ENCODE results near the gene NEB. TPM values are rescaled to one million over a fixed set of nuclear protein-coding genes. Genes with fewer than 3 reads are reported as not detected.

The NEB gene
- total and polyA plus RNA-seq, 2 of the 13 experiments (the other 11 are each of a cell fraction or from before 2014, with no cell fraction given), result 0.21 to 0.24 TPM

GRCh38 chr2:151638191-151638933 lies 95.9 kb downstream of the NEB start (continued):
- TF ChIP-seq DMTF1 (CRISPR knock-in tag; IDR thresholded peaks at IDR 0.05), result no peak
- no peak for TF ChIP-seq ATF3 (CRISPR knock-in tag; IDR thresholded peaks at IDR 0.05)
- no peak for TF ChIP-seq SSRP1 (CRISPR knock-in tag; IDR thresholded peaks at IDR 0.05)
- no peak for TF ChIP-seq SIN3A (IDR thresholded peaks at IDR 0.05; ENCODE audit: borderline replicate concordance, low read depth, low read length)
- TF ChIP-seq ZFP36L2 (CRISPR knock-in tag; IDR thresholded peaks at IDR 0.05), result no peak
- TF ChIP-seq RFX5 (IDR thresholded peaks at IDR 0.05; ENCODE audit: low read depth, low read length), result no peak
- TF ChIP-seq ELF3 (CRISPR knock-in tag; IDR thresholded peaks at IDR 0.05), result peak; percentile 46; the same call in 1 of the 2 replicates
- no peak for TF ChIP-seq TBL1XR1 (IDR thresholded peaks at IDR 0.05; ENCODE audit: borderline replicate concordance, low read length, partially characterized antibody)
- TF ChIP-seq ZNF788 (CRISPR knock-in tag; IDR thresholded peaks at IDR 0.05; ENCODE audit: borderline replicate concordance), result no peak
- no peak for TF ChIP-seq MTF1 (CRISPR knock-in tag; IDR thresholded peaks at IDR 0.05)
- TF ChIP-seq RORA (CRISPR knock-in tag; IDR thresholded peaks at IDR 0.05), result no peak
- no peak for TF ChIP-seq ZNF850 (CRISPR knock-in tag; conservative IDR thresholded peaks at IDR 0.05)
- peak; percentile 69 for TF ChIP-seq MNT (IDR thresholded peaks at IDR 0.05)
- TF ChIP-seq ZNF143 (CRISPR knock-in tag; IDR thresholded peaks at IDR 0.05), result no peak
- no peak for TF ChIP-seq TERF1 (CRISPR knock-in tag; IDR thresholded peaks at IDR 0.05)
- TF ChIP-seq CEBPB (IDR thresholded peaks at IDR 0.05; ENCODE audit: borderline replicate concordance, low read depth, low read length), result no peak
- no peak for TF ChIP-seq E2F2 (CRISPR knock-in tag; IDR thresholded peaks at IDR 0.05; ENCODE audit: borderline replicate concordance)
- TF ChIP-seq ZFP37 (CRISPR knock-in tag; IDR thresholded peaks at IDR 0.05; ENCODE audit: borderline replicate concordance), result no peak
- TF ChIP-seq CENPX (CRISPR knock-in tag; IDR thresholded peaks at IDR 0.05), result no peak
- no peak for TF ChIP-seq JARID2 (CRISPR knock-in tag; IDR thresholded peaks at IDR 0.05; ENCODE audit: insufficient replicate concordance)
- TF ChIP-seq NCOA1 (CRISPR knock-in tag; IDR thresholded peaks at IDR 0.05), result no peak
- TF ChIP-seq ZNF331 (CRISPR knock-in tag; IDR thresholded peaks at IDR 0.05), result 0 out of 2 replicates have a peak, but pooled peaks have one; percentile 51
- no peak for TF ChIP-seq ZBTB7A (CRISPR knock-in tag; IDR thresholded peaks at IDR 0.05)
- TF ChIP-seq SMAD9 (CRISPR knock-in tag; IDR thresholded peaks at IDR 0.05), result no peak
- 0 out of 2 replicates have a peak, but pooled peaks have one; percentile 12 for TF ChIP-seq ZNF644 (CRISPR knock-in tag; IDR thresholded peaks at IDR 0.05; ENCODE audit: low read depth)
